HepG2 (cell line): ENCODE results near the gene ADGRL3. TPM values are rescaled to one million over a fixed set of nuclear protein-coding genes. Genes with fewer than 3 reads are reported as not detected.

Experiments
- ATAC-seq: fragments of 200-7000 bp; cut with Tn5 transposase; 3 replicates; pipeline ENCODE4 v1.9.1; 2020; ENCODE audit warnings: mild to moderate bottlenecking, moderate library complexity
- BruUV-seq: library from RNA; stranded (reverse); fragments of 400-500 nt; replicated peaks from 2 replicates; lab custom pipeline; 2021; lab: Mats Ljungman, UMichigan
- CTCF ChIA-PET: fragments of 300-600 bp; formaldehyde crosslinking; extraction: SDS; loops from one replicate; lab custom pipeline; 2021; ENCODE audit warnings: low total read pairs, inconsistent platforms, low intra/inter-chr PET ratio; lab: Yijun Ruan, JAX
- POLR2A ChIA-PET: fragments of 350-600 bp; sonication (Branson Sonifier 250); formaldehyde crosslinking; loops from one replicate; lab custom pipeline; 2020; ENCODE audit warnings: antibody characterized with exemption, inconsistent platforms; lab: Yijun Ruan, JAX
- DNase-seq: peaks from one replicate; pipeline ENCODE4 v3.0.0-alpha.2; 2015; ENCODE audit warnings: low spot score
- FAIRE-seq: peaks from 3 replicates; lab custom pipeline; 2011; peaks lifted over from hg19 to GRCh38; lab: Jason Lieb, UNC
- H2AFZ ChIP-seq: one replicate; pipeline ENCODE4 v1.6.1; 2011; ENCODE audit warnings: low read length, inconsistent platforms
- H3K27ac ChIP-seq: fragments of 300-600 bp; 3 replicates; pipeline ENCODE4 v1.8.0; 2011; ENCODE audit warnings: mixed run types, mild to moderate bottlenecking, mixed read lengths, low read length, inconsistent platforms; ENCODE audit not compliant: insufficient read depth; ENCODE audit errors: extremely low read length
- H3K27me3 ChIP-seq, 2 experiments: fragments of 200-600 bp in 1 of 2; 2 replicates in 1 of 2; 3 replicates in 1 of 2; pipeline versions ENCODE4 v1.6.0 to v1.8.0; 2011; ENCODE audit warnings: low read length in 2 of 2, mild to moderate bottlenecking in 2 of 2, moderate library complexity in 2 of 2, inconsistent platforms in 1 of 2; ENCODE audit not compliant: insufficient read depth in 2 of 2, control insufficient read depth in 1 of 2
- H3K36me3 ChIP-seq, 2 experiments: fragments of 200-600 bp in 1 of 2; replicated peaks in 1 of 2; 2 replicates in 1 of 2; 3 replicates in 1 of 2; pipeline versions ENCODE4 v1.5.1 to v1.8.0; 2011; ENCODE audit warnings: low read length in 2 of 2, inconsistent platforms in 1 of 2; ENCODE audit not compliant: insufficient read depth in 2 of 2, control insufficient read depth in 1 of 2
- H3K4me1 ChIP-seq: 2 replicates; pipeline ENCODE4 v1.5.1; 2012; ENCODE audit warnings: low read length, inconsistent platforms; ENCODE audit not compliant: insufficient read depth
- H3K4me2 ChIP-seq: 2 replicates; pipeline ENCODE4 v1.6.0; 2011; ENCODE audit warnings: low read depth, low read length, inconsistent platforms
- H3K4me3 ChIP-seq, 3 experiments: fragments of 200-600 bp in 1 of 3; sonication (generic), shearing (Covaris generic) in 1 of 3; replicated peaks in 1 of 3; 2 replicates each; pipeline ENCODE4 v1.5.1; 2011 to 2016; ENCODE audit warnings: low read length in 3 of 3, inconsistent platforms in 2 of 3, low read depth in 2 of 3, mild to moderate bottlenecking in 2 of 3, control low read depth in 1 of 3, mixed read lengths in 1 of 3; ENCODE audit not compliant: insufficient read depth in 1 of 3
- H3K79me2 ChIP-seq: one replicate; pipeline ENCODE4 v1.6.1; 2011; ENCODE audit warnings: low read length, inconsistent platforms; ENCODE audit not compliant: insufficient read depth
- H3K9ac ChIP-seq: 2 replicates; pipeline ENCODE4 v1.6.0; 2011; ENCODE audit warnings: mild to moderate bottlenecking, low read depth, low read length, inconsistent platforms; ENCODE audit not compliant: insufficient read depth
- H3K9me3 ChIP-seq: 2 replicates; pipeline ENCODE4 v1.5.1; 2012; ENCODE audit warnings: mild to moderate bottlenecking, low read length
- H4K20me1 ChIP-seq: 2 replicates; pipeline ENCODE4 v1.6.0; 2011; ENCODE audit warnings: inconsistent platforms, mild to moderate bottlenecking, low read length, moderate library complexity; ENCODE audit not compliant: insufficient read depth
- FOSL1 ChIP-seq: sonication (generic); formaldehyde crosslinking; IDR thresholded peaks from 2 replicates; pipeline ENCODE4 v1.9.0; 2021; ENCODE audit warnings: missing genetic modification reagents, borderline replicate concordance
- HOXD1 ChIP-seq: sonication (generic); formaldehyde crosslinking; IDR thresholded peaks from 2 replicates; pipeline ENCODE4 v1.5.0; 2020; ENCODE audit warnings: missing genetic modification reagents
- SUZ12 ChIP-seq: fragments of 150-350 bp; IDR thresholded peaks from 2 replicates; pipeline ENCODE4 v1.6.1; 2014; ENCODE audit warnings: low read depth, low read length
- TBP ChIP-seq: sonication (generic); formaldehyde crosslinking; IDR thresholded peaks from 2 replicates; pipeline ENCODE4 v1.5.0; 2020; ENCODE audit warnings: missing genetic modification reagents
- ZFX ChIP-seq: sonication (generic); formaldehyde crosslinking; IDR thresholded peaks from 2 replicates; pipeline ENCODE4 v1.4.0; 2020; ENCODE audit warnings: mild to moderate bottlenecking, low read depth, missing genetic modification reagents, moderate library complexity
- ZNF260 ChIP-seq: sonication (generic); formaldehyde crosslinking; IDR thresholded peaks from 2 replicates; pipeline ENCODE4 v1.4.0; 2020; ENCODE audit warnings: missing genetic modification reagents, low read depth, mild to moderate bottlenecking, borderline replicate concordance
- WGBS: methylation state at CpG from one replicate; pipeline ENCODE4 v1.1.6; 2017; ENCODE audit warnings: low lambda C conversion rate; 5-methylcytosine and 5-hydroxymethylcytosine counted together
- in situ Hi-C: cut with HindIII; loops from 2 replicates; pipeline ENCODE4 v1.10.0; 2017; ENCODE audit warnings: low pct_unique_long_range_greater_than_20kb; ENCODE audit not compliant: extremely low pct_ligation_motif_present
- intact Hi-C: fragments of 100-400 bp; cut with micrococcal nuclease; formaldehyde crosslinking; loops from one replicate; pipeline ENCODE4 v1.10.0; 2022; ENCODE audit not compliant: unreplicated experiment
- polyA plus RNA-seq, 8 experiments: library from polyadenylated mRNA; depleted of rRNA in 3 of 8; stranded (reverse) in 7 of 8; unstranded in 1 of 8; fragments of >200 nt; fragmentation: Illumina TruSeq in 4 of 8; extraction: Trizol in 4 of 8; gene quantifications; 2 replicates each; pipeline versions ENCODE4 v1.2.1 to v1.2.3, GENCODE V29; 2011 to 2016; ENCODE audit warnings: low read depth in 4 of 8, missing spikeins in 1 of 8, mixed read lengths in 1 of 8; ENCODE audit not compliant: insufficient read depth in 1 of 8
- total RNA-seq, 5 experiments: library from RNA; depleted of rRNA; stranded (reverse); fragments of >200 nt; fragmentation: Illumina TruSeq; extraction: Trizol; gene quantifications; 2 replicates each; pipeline ENCODE4 v1.2.3, GENCODE V29; 2016; ENCODE audit warnings: low read depth in 1 of 5
- TF ChIP-seq, protein P1 (sequence below): sonication (generic); formaldehyde crosslinking; IDR thresholded peaks from 2 replicates; pipeline ENCODE4 v1.4.0; 2020; ENCODE audit warnings: missing genetic modification reagents, mild to moderate bottlenecking, borderline replicate concordance
- TF ChIP-seq, protein P2 (sequence below): fragments of 450-650 bp; IDR thresholded peaks from 2 replicates; pipeline ENCODE4 v1.6.1; 2016
- TF ChIP-seq, protein P3 (sequence below): sonication (generic); formaldehyde crosslinking; IDR thresholded peaks from 2 replicates; pipeline ENCODE4 v1.4.0; 2020; ENCODE audit warnings: missing genetic modification reagents
- TF ChIP-seq, protein P4 (sequence below): sonication (generic); formaldehyde crosslinking; IDR thresholded peaks from 2 replicates; pipeline ENCODE4 v1.5.0; 2020; ENCODE audit warnings: mild to moderate bottlenecking, missing genetic modification reagents, borderline replicate concordance
- TF ChIP-seq, protein P5 (sequence below): sonication (generic); formaldehyde crosslinking; IDR thresholded peaks from 2 replicates; pipeline ENCODE4 v1.4.0; 2020; ENCODE audit warnings: missing genetic modification reagents, borderline replicate concordance

Gene ADGRL3
- total and polyA plus RNA-seq, 2 of the 13 experiments (the other 11 are each of a cell fraction or from before 2014, with no cell fraction given): 0.04 to 0.05 TPM

DNA sequence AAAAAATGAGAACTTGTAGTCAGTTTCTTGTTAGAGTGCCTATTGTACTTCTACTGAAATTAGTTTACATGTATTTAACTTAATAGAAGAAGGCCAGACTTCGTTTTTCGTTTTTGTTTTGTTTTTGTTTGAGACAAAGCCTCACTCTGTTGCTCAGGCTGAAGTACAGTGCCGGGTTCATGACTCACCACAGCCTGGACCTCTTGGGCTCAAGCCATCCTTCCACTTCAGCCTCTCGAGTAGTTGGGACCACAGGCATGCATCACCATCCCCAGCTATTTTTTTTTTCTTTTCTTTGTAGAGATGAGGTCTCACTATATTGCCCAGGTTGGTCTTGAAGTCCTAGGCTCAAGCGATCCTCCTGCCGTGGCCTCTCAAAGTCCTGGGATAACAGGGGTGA, 793.9 kb downstream of the ADGRL3 start:
- H3K4me2 ChIP-seq: no peak overlapping the region
- no peak for DNase-seq
- H3K4me1 ChIP-seq: no peaks in the 10 kb centered on the region
- intact Hi-C loops (no loop called here), in situ Hi-C loops (no loop called here)
- H3K36me3 ChIP-seq: no peaks in the 10 kb centered on the region
- H3K27ac ChIP-seq: no peak overlapping the region
- CTCF ChIA-PET: no interaction called here
- POLR2A ChIA-PET: no interaction called here
- no peaks in the 10 kb centered on the region for H3K79me2 ChIP-seq
- no peaks in the 10 kb centered on the region for H4K20me1 ChIP-seq
- no peaks in the 10 kb centered on the region for H3K27me3 ChIP-seq
- H2AFZ ChIP-seq: no peak overlapping the region
- no peak overlapping the region for H3K9ac ChIP-seq
- H3K9me3 ChIP-seq: no peaks in the 10 kb centered on the region
- ATAC-seq: no peak
- 30% methylated on average over 6 of the region's 6 CpGs for WGBS
- BruUV-seq: no TSS peak
- no peak overlapping the region for H3K4me3 ChIP-seq
- no peak for FAIRE-seq
- TF ChIP-seq, protein P1, sequence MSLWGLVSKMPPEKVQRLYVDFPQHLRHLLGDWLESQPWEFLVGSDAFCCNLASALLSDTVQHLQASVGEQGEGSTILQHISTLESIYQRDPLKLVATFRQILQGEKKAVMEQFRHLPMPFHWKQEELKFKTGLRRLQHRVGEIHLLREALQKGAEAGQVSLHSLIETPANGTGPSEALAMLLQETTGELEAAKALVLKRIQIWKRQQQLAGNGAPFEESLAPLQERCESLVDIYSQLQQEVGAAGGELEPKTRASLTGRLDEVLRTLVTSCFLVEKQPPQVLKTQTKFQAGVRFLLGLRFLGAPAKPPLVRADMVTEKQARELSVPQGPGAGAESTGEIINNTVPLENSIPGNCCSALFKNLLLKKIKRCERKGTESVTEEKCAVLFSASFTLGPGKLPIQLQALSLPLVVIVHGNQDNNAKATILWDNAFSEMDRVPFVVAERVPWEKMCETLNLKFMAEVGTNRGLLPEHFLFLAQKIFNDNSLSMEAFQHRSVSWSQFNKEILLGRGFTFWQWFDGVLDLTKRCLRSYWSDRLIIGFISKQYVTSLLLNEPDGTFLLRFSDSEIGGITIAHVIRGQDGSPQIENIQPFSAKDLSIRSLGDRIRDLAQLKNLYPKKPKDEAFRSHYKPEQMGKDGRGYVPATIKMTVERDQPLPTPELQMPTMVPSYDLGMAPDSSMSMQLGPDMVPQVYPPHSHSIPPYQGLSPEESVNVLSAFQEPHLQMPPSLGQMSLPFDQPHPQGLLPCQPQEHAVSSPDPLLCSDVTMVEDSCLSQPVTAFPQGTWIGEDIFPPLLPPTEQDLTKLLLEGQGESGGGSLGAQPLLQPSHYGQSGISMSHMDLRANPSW (CRISPR knock-in tag): no peak
- TF ChIP-seq, protein P2, sequence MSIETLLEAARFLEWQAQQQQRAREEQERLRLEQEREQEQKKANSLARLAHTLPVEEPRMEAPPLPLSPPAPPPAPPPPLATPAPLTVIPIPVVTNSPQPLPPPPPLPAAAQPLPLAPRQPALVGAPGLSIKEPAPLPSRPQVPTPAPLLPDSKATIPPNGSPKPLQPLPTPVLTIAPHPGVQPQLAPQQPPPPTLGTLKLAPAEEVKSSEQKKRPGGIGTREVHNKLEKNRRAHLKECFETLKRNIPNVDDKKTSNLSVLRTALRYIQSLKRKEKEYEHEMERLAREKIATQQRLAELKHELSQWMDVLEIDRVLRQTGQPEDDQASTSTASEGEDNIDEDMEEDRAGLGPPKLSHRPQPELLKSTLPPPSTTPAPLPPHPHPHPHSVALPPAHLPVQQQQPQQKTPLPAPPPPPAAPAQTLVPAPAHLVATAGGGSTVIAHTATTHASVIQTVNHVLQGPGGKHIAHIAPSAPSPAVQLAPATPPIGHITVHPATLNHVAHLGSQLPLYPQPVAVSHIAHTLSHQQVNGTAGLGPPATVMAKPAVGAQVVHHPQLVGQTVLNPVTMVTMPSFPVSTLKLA: no peak
- TF ChIP-seq, protein P3, sequence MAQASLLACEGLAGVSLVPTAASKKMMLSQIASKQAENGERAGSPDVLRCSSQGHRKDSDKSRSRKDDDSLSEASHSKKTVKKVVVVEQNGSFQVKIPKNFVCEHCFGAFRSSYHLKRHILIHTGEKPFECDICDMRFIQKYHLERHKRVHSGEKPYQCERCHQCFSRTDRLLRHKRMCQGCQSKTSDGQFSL (CRISPR knock-in tag): no peak
- no peak for TF ChIP-seq HOXD1 (CRISPR knock-in tag)
- no peak for TF ChIP-seq ZNF260 (CRISPR knock-in tag)
- TF ChIP-seq ZFX (CRISPR knock-in tag): no peak
- TF ChIP-seq TBP (CRISPR knock-in tag): no peak
- TF ChIP-seq, protein P4, sequence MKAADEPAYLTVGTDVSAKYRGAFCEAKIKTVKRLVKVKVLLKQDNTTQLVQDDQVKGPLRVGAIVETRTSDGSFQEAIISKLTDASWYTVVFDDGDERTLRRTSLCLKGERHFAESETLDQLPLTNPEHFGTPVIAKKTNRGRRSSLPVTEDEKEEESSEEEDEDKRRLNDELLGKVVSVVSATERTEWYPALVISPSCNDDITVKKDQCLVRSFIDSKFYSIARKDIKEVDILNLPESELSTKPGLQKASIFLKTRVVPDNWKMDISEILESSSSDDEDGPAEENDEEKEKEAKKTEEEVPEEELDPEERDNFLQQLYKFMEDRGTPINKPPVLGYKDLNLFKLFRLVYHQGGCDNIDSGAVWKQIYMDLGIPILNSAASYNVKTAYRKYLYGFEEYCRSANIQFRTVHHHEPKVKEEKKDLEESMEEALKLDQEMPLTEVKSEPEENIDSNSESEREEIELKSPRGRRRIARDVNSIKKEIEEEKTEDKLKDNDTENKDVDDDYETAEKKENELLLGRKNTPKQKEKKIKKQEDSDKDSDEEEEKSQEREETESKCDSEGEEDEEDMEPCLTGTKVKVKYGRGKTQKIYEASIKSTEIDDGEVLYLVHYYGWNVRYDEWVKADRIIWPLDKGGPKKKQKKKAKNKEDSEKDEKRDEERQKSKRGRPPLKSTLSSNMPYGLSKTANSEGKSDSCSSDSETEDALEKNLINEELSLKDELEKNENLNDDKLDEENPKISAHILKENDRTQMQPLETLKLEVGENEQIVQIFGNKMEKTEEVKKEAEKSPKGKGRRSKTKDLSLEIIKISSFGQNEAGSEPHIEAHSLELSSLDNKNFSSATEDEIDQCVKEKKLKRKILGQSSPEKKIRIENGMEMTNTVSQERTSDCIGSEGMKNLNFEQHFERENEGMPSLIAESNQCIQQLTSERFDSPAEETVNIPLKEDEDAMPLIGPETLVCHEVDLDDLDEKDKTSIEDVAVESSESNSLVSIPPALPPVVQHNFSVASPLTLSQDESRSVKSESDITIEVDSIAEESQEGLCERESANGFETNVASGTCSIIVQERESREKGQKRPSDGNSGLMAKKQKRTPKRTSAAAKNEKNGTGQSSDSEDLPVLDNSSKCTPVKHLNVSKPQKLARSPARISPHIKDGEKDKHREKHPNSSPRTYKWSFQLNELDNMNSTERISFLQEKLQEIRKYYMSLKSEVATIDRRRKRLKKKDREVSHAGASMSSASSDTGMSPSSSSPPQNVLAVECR: no peak
- TF ChIP-seq FOSL1 (CRISPR knock-in tag): no peak
- TF ChIP-seq, protein P5, sequence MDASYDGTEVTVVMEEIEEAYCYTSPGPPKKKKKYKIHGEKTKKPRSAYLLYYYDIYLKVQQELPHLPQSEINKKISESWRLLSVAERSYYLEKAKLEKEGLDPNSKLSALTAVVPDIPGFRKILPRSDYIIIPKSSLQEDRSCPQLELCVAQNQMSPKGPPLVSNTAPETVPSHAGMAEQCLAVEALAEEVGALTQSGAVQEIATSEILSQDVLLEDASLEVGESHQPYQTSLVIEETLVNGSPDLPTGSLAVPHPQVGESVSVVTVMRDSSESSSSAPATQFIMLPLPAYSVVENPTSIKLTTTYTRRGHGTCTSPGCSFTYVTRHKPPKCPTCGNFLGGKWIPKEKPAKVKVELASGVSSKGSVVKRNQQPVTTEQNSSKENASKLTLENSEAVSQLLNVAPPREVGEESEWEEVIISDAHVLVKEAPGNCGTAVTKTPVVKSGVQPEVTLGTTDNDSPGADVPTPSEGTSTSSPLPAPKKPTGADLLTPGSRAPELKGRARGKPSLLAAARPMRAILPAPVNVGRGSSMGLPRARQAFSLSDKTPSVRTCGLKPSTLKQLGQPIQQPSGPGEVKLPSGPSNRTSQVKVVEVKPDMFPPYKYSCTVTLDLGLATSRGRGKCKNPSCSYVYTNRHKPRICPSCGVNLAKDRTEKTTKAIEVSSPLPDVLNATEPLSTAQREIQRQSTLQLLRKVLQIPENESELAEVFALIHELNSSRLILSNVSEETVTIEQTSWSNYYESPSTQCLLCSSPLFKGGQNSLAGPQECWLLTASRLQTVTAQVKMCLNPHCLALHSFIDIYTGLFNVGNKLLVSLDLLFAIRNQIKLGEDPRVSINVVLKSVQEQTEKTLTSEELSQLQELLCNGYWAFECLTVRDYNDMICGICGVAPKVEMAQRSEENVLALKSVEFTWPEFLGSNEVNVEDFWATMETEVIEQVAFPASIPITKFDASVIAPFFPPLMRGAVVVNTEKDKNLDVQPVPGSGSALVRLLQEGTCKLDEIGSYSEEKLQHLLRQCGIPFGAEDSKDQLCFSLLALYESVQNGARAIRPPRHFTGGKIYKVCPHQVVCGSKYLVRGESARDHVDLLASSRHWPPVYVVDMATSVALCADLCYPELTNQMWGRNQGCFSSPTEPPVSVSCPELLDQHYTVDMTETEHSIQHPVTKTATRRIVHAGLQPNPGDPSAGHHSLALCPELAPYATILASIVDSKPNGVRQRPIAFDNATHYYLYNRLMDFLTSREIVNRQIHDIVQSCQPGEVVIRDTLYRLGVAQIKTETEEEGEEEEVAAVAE (CRISPR knock-in tag): no peak
- TF ChIP-seq SUZ12: no peak
